Nucleus accumbens (tissue), 56 donors: ENCODE measurements around the gene PALD1.
A peak's percentile ranks its signal among the peaks of the same experiment; 100 is the strongest.

Source experiments
- DNase-seq, 56 donors: peaks; one replicate each; lab custom pipeline; 2025; lab: John Stamatoyannopoulos, UW

Gene PALD1

GRCh38 chr10:70500812-70501301 lies 22.3 kb downstream of the PALD1 start:
- no peak for DNase-seq

- no peak for DNase-seq
Measured at GRCh38 chr10:70502406-70502805, 23.8 kb downstream of the PALD1 start.

- no peak for DNase-seq
Measured at GRCh38 chr10:70503776-70504175, 25.2 kb downstream of the PALD1 start.

- no peak for DNase-seq
Measured at GRCh38 chr10:70504521-70505358, 26.2 kb downstream of the PALD1 start.

GRCh38 chr10:70505908-70506307 lies 27.3 kb downstream of the PALD1 start:
- no peak for DNase-seq

- DNase-seq: no peak
Measured at GRCh38 chr10:70507966-70508365, 29.4 kb downstream of the PALD1 start.

- DNase-seq: peak in 29 of 56 donors; percentile 9 to 65 (median 26)
Measured at GRCh38 chr10:70508912-70509756, 30.6 kb downstream of the PALD1 start.

- no peak for DNase-seq
Measured at GRCh38 chr10:70509757-70510147, 31.2 kb downstream of the PALD1 start.

GRCh38 chr10:70510453-70510852 lies 31.9 kb downstream of the PALD1 start:
- no peak for DNase-seq

- no peak for DNase-seq
Measured at GRCh38 chr10:70510904-70511303, 32.3 kb downstream of the PALD1 start.

- peak in 1 of 56 donors; percentile 17 for DNase-seq
Measured at GRCh38 chr10:70512149-70512639, 33.6 kb downstream of the PALD1 start.

- DNase-seq: no peak
Measured at GRCh38 chr10:70513848-70514309, 35.3 kb downstream of the PALD1 start.

GRCh38 chr10:70514591-70514990 lies 36.0 kb downstream of the PALD1 start:
- peak in 3 of 56 donors; percentile 12 to 33 (median 19) for DNase-seq

- DNase-seq: no peak
Measured at GRCh38 chr10:70515035-70515667, 36.6 kb downstream of the PALD1 start.

GRCh38 chr10:70518695-70519094 lies 40.1 kb downstream of the PALD1 start:
- DNase-seq: no peak

GRCh38 chr10:70523057-70523456 lies 44.5 kb downstream of the PALD1 start:
- DNase-seq: no peak

GRCh38 chr10:70523549-70523948 lies 45.0 kb downstream of the PALD1 start:
- peak in 30 of 56 donors; percentile 6 to 80 (median 44) for DNase-seq

GRCh38 chr10:70528314-70528713 lies 49.7 kb downstream of the PALD1 start:
- no peak for DNase-seq

GRCh38 chr10:70528741-70529362 lies 50.3 kb downstream of the PALD1 start:
- DNase-seq: peak in 10 of 56 donors; percentile 6 to 48 (median 20)

GRCh38 chr10:70529848-70530247 lies 51.3 kb downstream of the PALD1 start:
- no peak for DNase-seq
